IMR-90 (cell line): ENCODE data around the gene PRSS22. TPM values are rescaled to one million over a fixed set of nuclear protein-coding genes. Genes with fewer than 3 reads are reported as not detected.

Source experiments
- RAD21 ChIP-seq: IDR thresholded peaks from 2 replicates; pipeline ENCODE4 v1.6.1; 2012; ENCODE audit warnings: low read length, improper control_type of control experiment
- SMC3 ChIP-seq: fragments of 150-350 bp; IDR thresholded peaks from 2 replicates; pipeline ENCODE4 v1.6.1; 2016; ENCODE audit warnings: low read depth, mild to moderate bottlenecking, antibody characterized with exemption, low read length, moderate library complexity
- USF2 ChIP-seq: fragments of 150-350 bp; IDR thresholded peaks from 2 replicates; pipeline ENCODE4 v1.6.1; 2017; ENCODE audit warnings: mild to moderate bottlenecking, antibody characterized with exemption, low read length, low read depth
- polyA plus RNA-seq, 3 experiments: library from polyadenylated mRNA; depleted of rRNA; stranded (reverse); fragments of >200 nt; gene quantifications; 2 replicates each; pipeline ENCODE4 v1.2.3, GENCODE V29; 2012; ENCODE audit warnings: low replicate concordance in 1 of 3
- total RNA-seq: library from RNA; depleted of rRNA; stranded (reverse); fragments of >200 nt; gene quantifications from 2 replicates; pipeline ENCODE4 v1.2.3, GENCODE V29; 2012

Gene PRSS22
- total and polyA plus RNA-seq, 2 of the 4 experiments (the other 2 are of a cell fraction), result not detected

GRCh38 chr16:2882650-2883457 lies 24.9 kb upstream of the PRSS22 start, which contains the start of gene FLYWCH2 (continued):
- TF ChIP-seq USF2 (peak; percentile 61), SMC3 (no peak), RAD21 (no peak)
